NCI-H460 (cell line): ENCODE data around the gene PLA2G2E. TPM values are rescaled to one million over a fixed set of nuclear protein-coding genes. Genes with fewer than 3 reads are reported as not detected.
"Not testable (repeated sequence)": the region's sequence is repeated elsewhere in the genome, so short reads cannot be mapped to it uniquely, and the experiment has no call there.

Source experiments
- DNase-seq: peaks from one replicate; pipeline ENCODE4 v3.0.0-alpha.2; 2016; ENCODE audit warnings: low read depth; ENCODE audit errors: extremely low read depth
- total RNA-seq: library from RNA; depleted of rRNA; stranded (reverse); fragments of >200 nt; shearing (Covaris generic); gene quantifications from 2 replicates; pipeline ENCODE4 v1.2.3, GENCODE V29; 2014; rRNA removed

Gene PLA2G2E
- total RNA-seq, 1 experiment from 2014 or later = not detected

- DNase-seq = no peak
These were observed 35.3 kb downstream of the PLA2G2E start for GRCh38 chr1:19888112-19888511.

DNA sequence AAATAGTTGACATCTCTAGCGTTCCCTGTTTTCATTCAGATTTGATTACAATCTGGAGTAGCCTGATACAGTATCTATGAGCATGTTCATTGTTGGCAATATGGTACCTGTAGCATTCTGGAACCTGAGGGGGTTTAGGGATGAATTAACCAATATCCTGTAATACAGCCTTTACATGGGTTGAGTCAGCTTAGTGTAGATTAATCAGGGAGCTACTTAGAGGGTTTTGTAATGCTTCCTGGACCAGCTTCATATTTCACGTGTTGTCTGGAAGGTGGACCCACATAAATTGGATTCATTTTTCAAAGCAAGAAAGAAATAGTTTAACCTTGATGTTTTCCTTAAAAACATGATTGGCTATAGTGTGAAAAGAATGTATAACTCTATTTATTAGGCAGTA lies 37.6 kb downstream of the PLA2G2E start:
- DNase-seq = no peak

DNA sequence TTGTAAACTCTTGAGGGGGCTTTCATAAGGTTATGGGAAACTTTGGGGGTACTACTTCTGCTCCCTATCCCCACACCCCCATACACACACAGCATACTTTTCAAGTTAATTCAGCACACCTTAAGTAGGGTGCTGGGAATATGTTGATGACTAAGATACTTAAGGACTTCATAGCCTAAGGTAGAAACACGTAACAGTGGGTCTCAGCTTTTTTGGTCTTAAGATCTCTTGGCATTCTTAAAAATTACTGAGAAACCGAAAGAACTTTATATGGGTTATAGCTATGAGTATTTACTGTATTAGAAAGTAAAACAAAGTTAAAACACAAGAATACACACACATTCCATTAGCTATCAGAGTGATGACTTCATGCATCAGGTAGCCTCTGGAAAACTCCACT lies 39.1 kb downstream of the PLA2G2E start:
- no peak for DNase-seq

- DNase-seq = peak; percentile 96
These were observed 41.0 kb downstream of the PLA2G2E start, which contains the start of gene OTUD3 for GRCh38 chr1:19882111-19883071. TSS of gene OTUD3 (plus strand) at chr1:19882395. CDS start at chr1:19882514, 119 bp downstream.

- DNase-seq = not testable (repeated sequence)
These were observed 42.6 kb downstream of the PLA2G2E start for GRCh38 chr1:19880841-19881240.

DNA sequence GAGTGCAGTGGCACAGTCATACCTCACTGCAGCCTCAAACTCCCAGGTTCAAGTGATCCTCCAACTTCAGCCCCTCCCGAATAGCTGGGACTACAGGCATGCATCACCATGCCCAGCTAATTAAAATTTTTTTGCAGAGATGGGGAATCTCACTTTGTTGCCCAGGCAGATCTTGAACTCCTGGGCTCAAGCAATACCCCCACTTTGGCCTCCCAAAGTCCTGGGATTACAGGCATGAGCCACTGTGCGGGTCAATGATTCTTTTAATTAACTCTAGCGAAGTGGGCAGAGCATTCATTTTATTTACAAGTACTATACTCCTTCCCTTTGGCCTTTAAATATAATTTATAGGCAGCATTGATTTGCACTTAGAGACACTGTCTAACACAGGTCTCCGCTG lies 43.8 kb downstream of the PLA2G2E start:
- no peak for DNase-seq

GRCh38 chr1:19879227-19879626 lies 44.2 kb downstream of the PLA2G2E start:
- no peak for DNase-seq

GRCh38 chr1:19878637-19878985 lies 44.8 kb downstream of the PLA2G2E start:
- DNase-seq = no peak

- peak; percentile 25 for DNase-seq
These were observed 45.4 kb downstream of the PLA2G2E start for GRCh38 chr1:19877821-19878636.

DNA sequence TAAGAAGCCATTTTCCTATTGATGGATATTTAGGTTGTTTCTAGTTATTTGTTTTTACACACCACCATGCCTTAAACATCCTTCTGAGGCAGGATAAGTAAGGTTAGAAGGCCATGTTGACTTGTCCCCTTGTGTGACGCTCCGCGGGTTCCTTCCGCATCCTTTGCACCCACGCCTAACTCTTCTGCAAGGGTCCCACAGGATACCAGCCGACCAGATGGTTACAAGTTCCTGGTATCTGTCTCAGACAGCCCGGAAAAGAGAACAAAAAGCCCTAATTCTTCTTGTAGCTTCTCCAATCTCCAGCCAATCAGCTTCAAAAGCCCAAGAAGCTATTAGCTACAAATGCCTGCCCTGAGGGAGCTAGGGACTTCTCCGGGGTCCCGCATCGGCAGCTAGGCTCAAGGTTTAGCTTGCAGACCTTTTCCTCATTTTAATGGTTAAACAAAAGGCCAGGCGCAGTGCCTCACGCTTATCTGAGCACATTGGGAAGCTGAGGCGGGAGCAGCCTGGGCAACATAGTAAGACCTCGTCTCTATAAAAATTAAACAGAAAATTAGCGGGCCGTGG lies 46.2 kb downstream of the PLA2G2E start:
- DNase-seq = no peak

DNA sequence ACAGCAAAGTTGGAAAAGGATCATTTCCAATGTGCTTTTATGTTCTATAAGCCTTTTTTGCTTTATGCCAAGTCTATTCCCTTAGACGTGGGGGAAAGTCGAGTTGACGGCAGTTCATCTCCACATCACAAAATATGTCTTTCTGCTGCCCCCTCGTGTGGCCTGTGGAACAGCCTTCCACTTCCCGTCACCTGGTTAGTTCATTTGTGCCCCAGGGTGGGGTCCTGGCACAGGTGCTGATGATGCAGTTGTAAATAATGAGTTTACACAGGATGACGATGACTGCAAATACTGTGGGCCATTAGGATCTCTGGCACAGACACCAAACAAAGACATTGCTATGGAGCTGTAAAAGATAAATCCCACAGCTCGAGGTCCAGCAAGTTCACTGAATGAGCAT lies 51.2 kb downstream of the PLA2G2E start:
- DNase-seq = no peak

Other genes starting within 250 kb of the PLA2G2E start
- 3.8 and 4.7 TPM in 2 replicates for gene TMCO4, start 123.7 kb downstream of the PLA2G2E start, total RNA-seq
- not detected in 2 replicates for gene RNF186, start 108.3 kb downstream of the PLA2G2E start, total RNA-seq
- 3.6 and 4.2 TPM in 2 replicates for gene OTUD3, start 41.2 kb downstream of the PLA2G2E start, total RNA-seq
- not detected in 2 replicates for gene PLA2G2A, start 56.0 kb upstream of the PLA2G2E start, total RNA-seq
- not detected in 2 replicates for gene PLA2G5, start 146.6 kb upstream of the PLA2G2E start, total RNA-seq
- not detected in 2 replicates for gene PLA2G2D, start 195.9 kb upstream of the PLA2G2E start, total RNA-seq
- not detected in 2 replicates for gene PLA2G2F, start 215.7 kb upstream of the PLA2G2E start, total RNA-seq